CD14-positive monocyte (primary cell): ENCODE results near the gene ATPAF1. TPM values are rescaled to one million over a fixed set of nuclear protein-coding genes. Genes with fewer than 3 reads are reported as not detected.
A peak's percentile ranks its signal among the peaks of the same experiment; 100 is the strongest.

Experiments used
- DNase-seq, 3 donors: peaks; one replicate each; pipeline ENCODE4 v3.0.0-alpha.2; 2011 to 2022
- H2AFZ ChIP-seq: 2 replicates; pipeline ENCODE4 v1.6.0; 2012; ENCODE audit warnings: mild to moderate bottlenecking, low read depth, low read length, inconsistent platforms; ENCODE audit not compliant: insufficient read depth, poor library complexity, severe bottlenecking
- H3K27ac ChIP-seq, 2 donors: 1 replicate in 1 of 2; 2 replicates in 1 of 2; pipeline ENCODE4 v1.5.1; 2012 to 2013; ENCODE audit warnings: low read length in 2 of 2, control low read depth in 1 of 2, inconsistent platforms in 1 of 2, low read depth in 1 of 2, mild to moderate bottlenecking in 1 of 2
- H3K27me3 ChIP-seq, 2 donors: one replicate each; pipeline versions ENCODE4 v1.6.0 to v1.6.1; 2011 to 2013; ENCODE audit warnings: low read length in 2 of 2; ENCODE audit not compliant: control insufficient read depth in 2 of 2, insufficient read depth in 2 of 2
- H3K36me3 ChIP-seq, 2 donors: replicated peaks in 1 of 2; 1 replicate in 1 of 2; 2 replicates in 1 of 2; pipeline versions ENCODE4 v1.5.1 to v1.6.1; 2012 to 2013; ENCODE audit warnings: low read length in 2 of 2, control low read depth in 1 of 2, inconsistent platforms in 1 of 2, mild to moderate bottlenecking in 1 of 2; ENCODE audit not compliant: insufficient read depth in 2 of 2, control insufficient read depth in 1 of 2
- H3K4me1 ChIP-seq, 2 donors: 1 replicate in 1 of 2; 2 replicates in 1 of 2; pipeline versions ENCODE4 v1.5.1 to v1.6.1; 2012 to 2013; ENCODE audit warnings: low read length in 2 of 2, control low read depth in 1 of 2, inconsistent platforms in 1 of 2, mild to moderate bottlenecking in 1 of 2, moderate library complexity in 1 of 2; ENCODE audit not compliant: insufficient read depth in 2 of 2, control insufficient read depth in 1 of 2
- H3K4me2 ChIP-seq: replicated peaks from 2 replicates; pipeline ENCODE3; 2012; ENCODE audit warnings: low read length, moderate library complexity, mild to moderate bottlenecking; ENCODE audit not compliant: poor library complexity, severe bottlenecking; ENCODE audit errors: extremely low read depth
- H3K4me3 ChIP-seq, 3 experiments: fragments of 200-600 bp in 1 of 3; sonication (generic) in 1 of 3; replicated peaks in 1 of 3; 1 replicate in 2 of 3; 2 replicates in 1 of 3; pipeline ENCODE4 v1.5.1; 2011 to 2013; ENCODE audit warnings: low read length in 3 of 3, mild to moderate bottlenecking in 3 of 3, control low read depth in 2 of 3, low read depth in 2 of 3, inconsistent platforms in 1 of 3, moderate library complexity in 1 of 3
- H3K79me2 ChIP-seq: 2 replicates; pipeline ENCODE4 v1.6.0; 2012; ENCODE audit warnings: mild to moderate bottlenecking, control low read depth, inconsistent platforms, low read length, moderate library complexity; ENCODE audit not compliant: insufficient read depth
- H3K9ac ChIP-seq: 2 replicates; pipeline ENCODE4 v1.6.0; 2017; ENCODE audit warnings: low read length, mild to moderate bottlenecking; ENCODE audit not compliant: insufficient read depth, poor library complexity, severe bottlenecking
- H3K9me3 ChIP-seq, 2 donors: replicated peaks in 1 of 2; 1 replicate in 1 of 2; 2 replicates in 1 of 2; pipeline versions ENCODE4 v1.5.1 to v1.6.1; 2012 to 2013; ENCODE audit warnings: low read length in 2 of 2, control low read depth in 1 of 2; ENCODE audit not compliant: control insufficient read depth in 1 of 2, insufficient read depth in 1 of 2
- H4K20me1 ChIP-seq: 2 replicates; pipeline ENCODE4 v1.6.0; 2012; ENCODE audit warnings: mild to moderate bottlenecking, low read length, control low read depth, moderate library complexity; ENCODE audit not compliant: insufficient read depth
- H3K27ac Mint-ChIP-seq, 7 donors: one replicate each; pipeline ENCODE4 v1.8.0; 2020; ENCODE audit warnings: mild to moderate bottlenecking in 7 of 7, mixed read lengths in 7 of 7, moderate library complexity in 6 of 7, inconsistent platforms in 2 of 7
- H3K27me3 Mint-ChIP-seq, 3 donors: one replicate each; pipeline ENCODE4 v1.8.0; 2021 to 2022; ENCODE audit warnings: low read depth in 3 of 3, mild to moderate bottlenecking in 3 of 3, mixed read lengths in 3 of 3, moderate library complexity in 3 of 3, inconsistent platforms in 1 of 3
- H3K36me3 Mint-ChIP-seq, 2 donors: one replicate each; pipeline ENCODE4 v1.8.0; 2020; ENCODE audit warnings: mixed read lengths in 2 of 2, inconsistent platforms in 1 of 2, mild to moderate bottlenecking in 1 of 2
- H3K4me1 Mint-ChIP-seq: one replicate; pipeline ENCODE4 v1.8.0; 2020; ENCODE audit warnings: mild to moderate bottlenecking, mixed read lengths
- H3K4me3 Mint-ChIP-seq, 2 donors: one replicate each; pipeline ENCODE4 v1.8.0; 2020; ENCODE audit warnings: mild to moderate bottlenecking in 2 of 2, mixed read lengths in 2 of 2, moderate library complexity in 1 of 2
- H3K9me3 Mint-ChIP-seq, 7 donors: one replicate each; pipeline ENCODE4 v1.8.0; 2020 to 2022; ENCODE audit warnings: mixed read lengths in 7 of 7, mild to moderate bottlenecking in 6 of 7, moderate library complexity in 6 of 7, inconsistent platforms in 2 of 7
- WGBS: methylation state at CpG from one replicate; pipeline ENCODE4 v1.1.5; 2013; ENCODE audit warnings: missing lambda C conversion rate; ENCODE audit not compliant: insufficient coverage; 5-methylcytosine and 5-hydroxymethylcytosine counted together
- intact Hi-C, 2 donors: fragments of 100-400 bp; cut with micrococcal nuclease; formaldehyde crosslinking; loops; one replicate each; pipeline versions ENCODE4 v1.15.0 to v1.15.1; 2023
- polyA minus RNA-seq: library from RNA; depleted of rRNA, polyadenylated mRNA; stranded (reverse); fragments of >200 nt; gene quantifications from 2 replicates; pipeline ENCODE4 v1.2.3, GENCODE V29; 2012
- polyA plus RNA-seq, 3 donors: library from polyadenylated mRNA; depleted of rRNA in 1 of 3; unstranded in 2 of 3; stranded (reverse) in 1 of 3; fragments of 300-500 nt in 2 of 3; fragments of >200 nt in 1 of 3; fragmentation: Illumina TruSeq in 2 of 3; gene quantifications; 1 replicate in 2 of 3; 2 replicates in 1 of 3; pipeline ENCODE4 v1.2.3, GENCODE V29; 2012 to 2021
- total RNA-seq, 12 experiments: library from RNA in 1 of 12; stranded (reverse) in 1 of 12; fragments of 120-200 nt in 1 of 12; gene quantifications; one replicate each; pipeline ENCODE4 v1.2.4 and lab custom pipeline; 2013 to 2026; ENCODE audit warnings: mixed read lengths in 6 of 12, inconsistent platforms in 1 of 12
- TF ChIP-seq, protein P1 (sequence below): fragments of 200-600 bp; IDR thresholded peaks from one replicate; pipeline ENCODE4 v1.8.0; 2022; ENCODE audit warnings: antibody characterized with exemption, mild to moderate bottlenecking

ATPAF1 gene, protein sequence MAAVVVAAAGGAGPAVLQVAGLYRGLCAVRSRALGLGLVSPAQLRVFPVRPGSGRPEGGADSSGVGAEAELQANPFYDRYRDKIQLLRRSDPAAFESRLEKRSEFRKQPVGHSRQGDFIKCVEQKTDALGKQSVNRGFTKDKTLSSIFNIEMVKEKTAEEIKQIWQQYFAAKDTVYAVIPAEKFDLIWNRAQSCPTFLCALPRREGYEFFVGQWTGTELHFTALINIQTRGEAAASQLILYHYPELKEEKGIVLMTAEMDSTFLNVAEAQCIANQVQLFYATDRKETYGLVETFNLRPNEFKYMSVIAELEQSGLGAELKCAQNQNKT
- 30.7 TPM for total RNA-seq (2013)
- polyA plus RNA-seq = 10 to 100 TPM; 16.9 to 45.4 (median 33.4) TPM
- polyA minus RNA-seq = 10.3 and 14.4 TPM in 2 replicates
- 1.8 to 16.8 (median 12.9) reads per million in 11 experiments for total RNA-seq (lab: John Stamatoyannopoulos, UW)

DNA sequence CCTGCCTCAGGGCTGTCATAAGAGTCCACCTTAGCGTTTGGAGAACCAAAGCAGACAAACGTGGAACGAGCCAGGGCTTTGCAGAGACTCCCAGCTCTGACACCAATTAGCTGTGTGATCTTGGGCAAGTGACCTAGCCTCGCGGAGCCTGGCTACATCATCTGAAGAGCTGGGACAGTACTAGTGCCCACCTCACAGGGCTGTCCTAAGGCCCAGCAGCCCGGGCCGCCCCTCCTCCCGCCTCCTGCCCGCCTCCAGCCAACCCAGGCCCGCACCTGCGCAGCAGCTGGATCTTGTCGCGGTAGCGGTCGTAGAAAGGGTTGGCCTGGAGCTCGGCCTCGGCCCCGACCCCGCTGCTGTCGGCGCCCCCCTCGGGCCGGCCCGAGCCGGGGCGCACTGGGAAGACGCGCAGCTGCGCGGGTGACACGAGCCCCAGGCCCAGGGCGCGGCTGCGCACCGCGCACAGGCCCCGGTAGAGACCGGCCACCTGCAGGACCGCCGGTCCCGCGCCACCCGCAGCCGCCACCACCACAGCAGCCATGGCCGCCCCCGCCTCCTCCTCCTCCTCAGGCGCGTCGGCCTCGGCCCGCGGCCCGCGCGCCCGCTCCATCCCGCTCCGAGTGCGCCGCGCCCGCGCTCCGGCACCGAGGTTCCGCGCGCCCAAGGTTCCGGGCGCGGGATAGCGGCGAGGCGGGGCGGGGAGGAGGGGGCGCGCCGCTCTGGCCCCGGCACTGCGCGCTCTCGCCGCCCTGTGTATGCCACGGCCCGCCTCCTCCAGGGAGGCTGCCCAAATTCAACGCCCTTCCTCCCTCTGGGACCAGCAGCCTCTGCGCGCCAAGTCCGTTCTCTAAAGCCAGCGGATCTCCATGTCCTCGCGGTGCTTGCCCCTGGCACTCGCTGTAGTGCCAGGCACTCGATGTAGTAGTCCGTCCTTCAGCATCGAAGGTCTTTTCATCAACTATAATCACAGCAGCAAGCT lies at the start of gene ATPAF1:
Gene ATPAF1, minus strand, starts transcription at position 583 of the 979 bp plus-strand sequence. Its CDS starts 42 bp downstream, at position 541.
- TF ChIP-seq, protein P1, sequence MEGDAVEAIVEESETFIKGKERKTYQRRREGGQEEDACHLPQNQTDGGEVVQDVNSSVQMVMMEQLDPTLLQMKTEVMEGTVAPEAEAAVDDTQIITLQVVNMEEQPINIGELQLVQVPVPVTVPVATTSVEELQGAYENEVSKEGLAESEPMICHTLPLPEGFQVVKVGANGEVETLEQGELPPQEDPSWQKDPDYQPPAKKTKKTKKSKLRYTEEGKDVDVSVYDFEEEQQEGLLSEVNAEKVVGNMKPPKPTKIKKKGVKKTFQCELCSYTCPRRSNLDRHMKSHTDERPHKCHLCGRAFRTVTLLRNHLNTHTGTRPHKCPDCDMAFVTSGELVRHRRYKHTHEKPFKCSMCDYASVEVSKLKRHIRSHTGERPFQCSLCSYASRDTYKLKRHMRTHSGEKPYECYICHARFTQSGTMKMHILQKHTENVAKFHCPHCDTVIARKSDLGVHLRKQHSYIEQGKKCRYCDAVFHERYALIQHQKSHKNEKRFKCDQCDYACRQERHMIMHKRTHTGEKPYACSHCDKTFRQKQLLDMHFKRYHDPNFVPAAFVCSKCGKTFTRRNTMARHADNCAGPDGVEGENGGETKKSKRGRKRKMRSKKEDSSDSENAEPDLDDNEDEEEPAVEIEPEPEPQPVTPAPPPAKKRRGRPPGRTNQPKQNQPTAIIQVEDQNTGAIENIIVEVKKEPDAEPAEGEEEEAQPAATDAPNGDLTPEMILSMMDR = no peak
- Histone ChIP-seq H3K4me3 (peak within 1 kb of the TSS; percentile 52 to 84 (median 80)), H3K27me3 (no peaks in the 10 kb centered on the region), H3K36me3 (peaks cover 14 to 26% of the 10 kb centered on the region in 2 donors), H3K79me2 (peaks cover 15% of the 10 kb centered on the region), H3K9ac (peak within 1 kb of the TSS; percentile 73), H3K4me2 (peak within 1 kb of the TSS; percentile 94), H3K9me3 (no peaks in the 10 kb centered on the region), H2AFZ (peak within 1 kb of the TSS; percentile 82), H3K27ac (peak within 1 kb of the TSS in 1 of 2 donors; percentile 60), H3K4me1 (peaks cover 11 to 13% of the 10 kb centered on the region in 2 donors), H4K20me1 (no peaks in the 10 kb centered on the region)
- Mint-ChIP-seq H3K27me3 (no peaks in the 10 kb centered on the region), H3K36me3 (peaks cover 22 to 31% of the 10 kb centered on the region in 2 donors), H3K27ac (peak within 1 kb of the TSS in 2 of 7 donors; percentile 19 to 67), H3K4me1 (peaks cover 13% of the 10 kb centered on the region), H3K9me3 (peaks cover 0 to 2% (median 0%) of the 10 kb centered on the region in 7 donors), H3K4me3 (peak within 1 kb of the TSS in 1 of 2 donors; percentile 83)
- WGBS = under 1% methylated on average over 90 of the region's 96 CpGs
- intact Hi-C loops = no loop called here
- DNase-seq = peak; percentile 47 to 64 (median 48)

DNA sequence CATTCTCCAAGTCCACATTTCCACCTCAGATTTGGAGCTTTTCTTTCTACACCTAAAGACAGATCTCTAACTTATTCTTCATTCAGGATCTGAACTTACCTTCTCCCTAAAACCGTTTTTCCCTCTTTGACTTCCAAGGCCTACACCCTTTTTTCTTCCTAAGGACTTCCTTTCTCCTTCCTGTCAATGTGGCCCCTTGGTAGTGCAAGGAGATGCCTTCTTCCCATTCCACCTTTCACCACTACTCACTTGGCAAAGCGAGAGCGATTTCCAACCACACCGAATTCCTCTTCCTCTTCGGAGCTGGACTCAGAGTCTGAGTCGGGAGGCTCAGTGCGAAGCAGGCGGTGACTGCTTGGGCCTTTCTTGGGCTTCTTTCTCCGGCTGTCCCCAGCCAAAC lies 49.5 kb upstream of the ATPAF1 start:
- 74% methylated on average over 9 of the region's 9 CpGs for WGBS
- peaks cover 42% of the 10 kb centered on the region for H3K79me2 ChIP-seq
- intact Hi-C loops = loop anchor here (10.0 kb wide), 2 partner anchors 103 to 243 kb away; partner anchors contain the start of gene MOB3C (in 1 of the 2)
- peaks cover 25 to 27% of the 10 kb centered on the region in 2 donors for H3K4me1 ChIP-seq
- H3K36me3 ChIP-seq = peaks cover 33 to 42% of the 10 kb centered on the region in 2 donors
- Mint-ChIP-seq H3K36me3 (peaks cover 35 to 40% of the 10 kb centered on the region in 2 donors), H3K27ac (peak overlapping the region; percentile 52 to 92 (median 92)), H3K27me3 (peaks cover 1 to 9% (median 3%) of the 10 kb centered on the region in 3 donors), H3K4me3 (peak overlapping the region; percentile 93 to 98), H3K4me1 (peaks cover 31% of the 10 kb centered on the region), H3K9me3 (no peaks in the 10 kb centered on the region)
- no peaks in the 10 kb centered on the region for H3K27me3 ChIP-seq
- H3K4me3 ChIP-seq = peak overlapping the region in 2 of 3 experiments; percentile 86 to 92
- peak overlapping the region; percentile 96 for H3K9ac ChIP-seq
- H3K27ac ChIP-seq = peak overlapping the region in 1 of 2 donors; percentile 91
- H2AFZ ChIP-seq = no peak overlapping the region
- H4K20me1 ChIP-seq = peaks cover 44% of the 10 kb centered on the region
- peak overlapping the region; percentile 76 for H3K4me2 ChIP-seq
- DNase-seq = peak in 1 of 3 donors; percentile 8
- no peaks in the 10 kb centered on the region for H3K9me3 ChIP-seq
- TF ChIP-seq, protein P1 = no peak
